ENCODE results near the gene MAP3K19.

- no peak for TF ChIP-seq CTCF (IDR thresholded peaks at IDR 0.05; ENCODE audit: insufficient read depth, low read depth, low read length)
- TF ChIP-seq EZH2 (IDR thresholded peaks at IDR 0.05; ENCODE audit: insufficient read depth, low read length) = no peak
These were observed 89.8 kb downstream of the MAP3K19 start for GRCh38 chr2:134957477-134957876.
